HG02571 (cell line): ENCODE results near the gene ZNF439.
"Not testable (repeated sequence)": the region's sequence is repeated elsewhere in the genome, so short reads cannot be mapped to it uniquely, and the experiment has no call there.

Experiments used
- ATAC-seq: cut with Tn5 transposase; IDR thresholded peaks from one replicate; pipeline ENCODE4 v1.9.1; 2021; ENCODE audit warnings: mild to moderate bottlenecking, moderate library complexity; ENCODE audit not compliant: unreplicated experiment

The ZNF439 gene

GRCh38 chr19:11848594-11849469 lies at the start of gene ZNF439:
ZNF439 (plus strand) TSS chr19:11848726; CDS start chr19:11848868, 142 bp downstream.
- ATAC-seq = peak; percentile 91

GRCh38 chr19:11806354-11807098 lies 42.0 kb upstream of the ZNF439 start:
- ATAC-seq = no peak

GRCh38 chr19:11807099-11807380 lies 41.5 kb upstream of the ZNF439 start:
- no peak for ATAC-seq

- ATAC-seq = peak; percentile 20
Observed at GRCh38 chr19:11813703-11814028, 34.9 kb upstream of the ZNF439 start.

GRCh38 chr19:11814029-11814699 lies 34.4 kb upstream of the ZNF439 start, which contains the start of gene ZNF440:
ZNF440 (plus strand) TSS chr19:11814273; CDS start chr19:11814448, 175 bp downstream.
- ATAC-seq = peak; percentile 97

GRCh38 chr19:11814700-11815035 lies 33.9 kb upstream of the ZNF439 start:
- no peak for ATAC-seq

- no peak for ATAC-seq
Observed at GRCh38 chr19:11821474-11822109, 26.9 kb upstream of the ZNF439 start.

GRCh38 chr19:11828957-11829876 lies 19.3 kb upstream of the ZNF439 start:
- not testable (repeated sequence) for ATAC-seq

GRCh38 chr19:11832253-11832912 lies 16.1 kb upstream of the ZNF439 start:
- no peak for ATAC-seq

- no peak for ATAC-seq
Observed at GRCh38 chr19:11833541-11833940, 15.0 kb upstream of the ZNF439 start.

- not testable (repeated sequence) for ATAC-seq
Observed at GRCh38 chr19:11835626-11836066, 12.9 kb upstream of the ZNF439 start.

- ATAC-seq = no peak
Observed at GRCh38 chr19:11843722-11844121, 4.8 kb upstream of the ZNF439 start.

GRCh38 chr19:11847615-11848014 lies 911 bp upstream of the ZNF439 start:
- not testable (repeated sequence) for ATAC-seq

GRCh38 chr19:11848200-11848593 lies 329 bp upstream of the ZNF439 start:
- no peak for ATAC-seq

GRCh38 chr19:11850289-11850688 lies 1.8 kb downstream of the ZNF439 start:
- ATAC-seq = not testable (repeated sequence)

- ATAC-seq = no peak
Observed at GRCh38 chr19:11853358-11853757, 4.8 kb downstream of the ZNF439 start.

GRCh38 chr19:11856596-11857250 lies 8.2 kb downstream of the ZNF439 start:
- ATAC-seq = no peak

- no peak for ATAC-seq
Observed at GRCh38 chr19:11860721-11861120, 12.2 kb downstream of the ZNF439 start.

GRCh38 chr19:11861301-11861700 lies 12.8 kb downstream of the ZNF439 start:
- ATAC-seq = no peak
